ENCODE measurements around the gene TSPEAR. TPM values are rescaled to one million over a fixed set of nuclear protein-coding genes. Genes with fewer than 3 reads are reported as not detected.

The TSPEAR gene
- total and polyA plus RNA-seq, 7 donors = not detected

DNA sequence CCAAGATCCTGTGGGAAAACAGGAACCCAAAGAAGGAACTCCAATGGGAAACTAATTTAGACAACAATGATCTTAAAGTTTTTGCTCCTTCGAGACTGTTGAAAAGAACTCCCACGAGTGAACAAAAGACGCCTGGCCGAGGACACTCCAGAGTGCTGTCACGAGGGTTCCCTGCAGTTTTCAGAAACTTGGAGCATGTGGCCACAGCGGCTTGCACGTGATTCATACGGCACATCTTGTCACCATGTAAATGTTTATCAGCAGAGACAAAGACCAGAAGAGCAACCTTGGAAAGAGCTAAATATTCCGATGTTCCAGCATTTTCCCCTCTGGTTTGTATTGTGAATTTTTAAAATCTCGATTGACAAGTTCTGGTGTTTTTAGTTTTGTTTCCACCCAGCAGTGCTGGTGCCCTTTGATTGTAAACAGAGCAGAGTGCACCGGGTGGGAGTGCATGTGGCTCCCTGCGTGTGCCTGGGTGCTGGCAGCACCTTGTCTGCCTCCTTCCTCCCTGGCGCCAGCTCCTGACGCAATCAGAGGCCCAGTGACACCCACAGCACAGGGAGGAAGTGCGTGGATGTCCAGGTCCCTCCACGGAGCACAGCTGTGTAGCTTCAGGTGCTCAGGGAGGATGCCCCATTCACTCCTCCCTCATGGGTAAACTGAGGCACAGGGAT, 233.1 kb downstream of the TSPEAR start:
- Histone ChIP-seq H3K36me3 (ENCODE audit: insufficient read depth in 1 of 2, low read depth in 1 of 2) (no peaks in the 10 kb centered on the region), H3K9me3 (no peaks in the 10 kb centered on the region), H3K27me3 (ENCODE audit: insufficient read depth in 3 of 3, low read length in 2 of 3) (peaks cover 0 to 18% (median 2%) of the 10 kb centered on the region in 3 donors), H3K4me1 (no peaks in the 10 kb centered on the region), H3K27ac (no peak overlapping the region), H3K4me3 (no peak overlapping the region)
- WGBS, 3 donors = 67 to 75% (median 72%) methylated on average over 16 of the region's 16 CpGs
- DNase-seq = no peak
- intact Hi-C loops (cut with DNase I) = no loop called here
- ATAC-seq = no peak
- TF ChIP-seq CTCF (IDR thresholded peaks at IDR 0.05) = no peak

DNA sequence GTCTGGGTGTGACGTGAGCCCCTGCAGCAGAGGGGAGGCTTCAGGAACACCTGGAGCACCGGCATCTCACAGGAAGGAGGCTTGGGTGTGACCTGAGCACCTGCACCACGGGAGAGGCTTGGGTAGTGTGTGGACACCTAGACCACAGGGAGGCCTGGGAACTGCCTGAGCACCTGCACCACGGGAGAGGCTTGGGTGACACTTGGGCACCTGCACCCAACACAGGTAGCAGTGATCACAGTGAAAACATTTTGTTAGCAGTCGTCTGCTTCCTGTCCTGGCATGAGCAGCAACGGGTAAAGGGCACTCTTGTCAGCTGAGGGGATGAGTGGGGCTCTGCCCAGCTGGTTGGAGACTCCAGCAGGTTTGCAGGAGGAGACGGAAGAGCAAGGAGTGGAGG, 233.7 kb downstream of the TSPEAR start:
- no peak for TF ChIP-seq CTCF (IDR thresholded peaks at IDR 0.05)
- Histone ChIP-seq H3K27ac (no peak overlapping the region), H3K36me3 (ENCODE audit: insufficient read depth in 1 of 2, low read depth in 1 of 2) (no peaks in the 10 kb centered on the region), H3K4me1 (no peaks in the 10 kb centered on the region), H3K9me3 (no peaks in the 10 kb centered on the region), H3K4me3 (no peak overlapping the region), H3K27me3 (ENCODE audit: insufficient read depth in 3 of 3, low read length in 2 of 3) (peaks cover 0 to 17% (median 2%) of the 10 kb centered on the region in 3 donors)
- intact Hi-C loops (cut with DNase I) = no loop called here
- DNase-seq (no peak), ATAC-seq (no peak)
- WGBS, 3 donors = 62 to 72% (median 71%) methylated on average over 7 of the region's 7 CpGs

DNA sequence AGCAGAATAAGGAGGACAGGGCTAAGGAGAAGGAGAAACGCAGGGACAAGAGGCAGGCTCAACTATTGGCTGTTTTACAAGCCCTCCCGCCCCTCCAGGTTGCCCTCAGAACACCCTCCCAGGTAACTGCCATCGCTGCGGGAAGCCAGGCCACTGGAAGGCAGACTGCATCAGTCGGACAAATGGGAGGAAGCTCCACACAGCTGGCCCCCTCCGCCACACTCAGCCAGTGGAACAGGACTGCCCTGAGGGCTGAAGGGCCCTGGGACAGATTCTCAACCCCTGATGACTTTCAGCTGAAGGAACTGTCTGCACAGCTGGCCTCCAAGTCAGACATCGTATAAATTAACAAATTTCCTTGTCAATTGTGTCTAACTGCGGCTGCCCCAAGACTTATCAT, 234.2 kb downstream of the TSPEAR start:
- H3K27me3 ChIP-seq (ENCODE audit: insufficient read depth in 3 of 3, low read length in 2 of 3) = peaks cover 0 to 17% (median 2%) of the 10 kb centered on the region in 3 donors
- no peak for ATAC-seq
- H3K9me3 ChIP-seq = no peaks in the 10 kb centered on the region
- no peak overlapping the region for H3K27ac ChIP-seq
- WGBS, 3 donors = 57 to 69% (median 64%) methylated on average over 8 of the region's 8 CpGs
- TF ChIP-seq CTCF (IDR thresholded peaks at IDR 0.05) = no peak
- no peak overlapping the region for H3K4me3 ChIP-seq
- no peak for DNase-seq
- H3K4me1 ChIP-seq = no peaks in the 10 kb centered on the region
- H3K36me3 ChIP-seq (ENCODE audit: insufficient read depth in 1 of 2, low read depth in 1 of 2) = no peaks in the 10 kb centered on the region
- intact Hi-C loops (cut with DNase I) = no loop called here

- Histone ChIP-seq H3K36me3 (ENCODE audit: insufficient read depth in 1 of 2, low read depth in 1 of 2) (no peaks in the 10 kb centered on the region), H3K27me3 (ENCODE audit: insufficient read depth in 3 of 3, low read length in 2 of 3) (peaks cover 0 to 14% (median 2%) of the 10 kb centered on the region in 3 donors), H3K27ac (no peak overlapping the region), H3K4me3 (no peak overlapping the region), H3K4me1 (no peaks in the 10 kb centered on the region), H3K9me3 (no peaks in the 10 kb centered on the region)
- DNase-seq = no peak
- TF ChIP-seq CTCF (IDR thresholded peaks at IDR 0.05) = no peak
- intact Hi-C loops (cut with DNase I) = no loop called here
- 77 to 82% (median 80%) methylated on average over 17 of the region's 17 CpGs for WGBS, 3 donors
- ATAC-seq = no peak
Observed at GRCh38 chr21:44475266-44475845, 236.0 kb downstream of the TSPEAR start.

Data from psoas muscle (tissue), 8 donors.